EL (cell line): ENCODE measurements around the gene ERCC6L.

Source experiments
- DNase-seq: peaks from one replicate; pipeline ENCODE4 v3.0.0-alpha.2; 2016

ERCC6L gene

DNA sequence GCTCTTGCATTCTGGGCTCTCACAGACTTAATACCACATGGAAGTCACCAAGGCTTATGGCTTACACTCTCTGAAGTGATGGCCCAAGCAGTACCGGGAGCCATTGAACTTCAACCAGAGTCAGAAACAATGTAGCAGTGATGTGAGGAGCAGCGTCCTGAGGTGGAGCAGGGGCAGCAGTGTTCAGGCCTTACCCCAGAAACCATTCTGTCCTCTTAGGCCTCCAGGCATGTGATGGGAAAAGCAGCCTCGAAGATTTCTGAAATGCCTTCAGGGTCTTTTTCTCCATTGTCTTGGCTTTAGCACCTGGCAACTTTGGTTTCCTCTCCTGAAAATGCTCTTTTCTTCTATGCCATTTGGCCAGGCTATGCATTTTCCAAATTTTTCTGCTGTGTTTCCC lies 80.1 kb downstream of the ERCC6L start:
- DNase-seq, result no peak
